ENCODE data around the gene IRF5. TPM values are rescaled to one million over a fixed set of nuclear protein-coding genes. Genes with fewer than 3 reads are reported as not detected.

The IRF5 gene
- total and polyA plus RNA-seq, 10 of the 15 experiments (the other 5 are each of a cell fraction or from before 2014, with no cell fraction given), result 5.4 to 90.3 (median 61.7) TPM

- H2AFZ ChIP-seq (ENCODE audit: control insufficient read depth, low read depth, low read length), result no peak overlapping the region
- ChIA-PET CTCF (interaction anchor here (0.6 to 1.6 kb wide), 5 partner anchors 9 to 306 kb away, joined by 3 to 5 read pairs (median 3); no protein-coding TSS in a partner anchor), SMC1A (ENCODE audit: uncharacterized antibody, unreplicated experiment) (no interaction called here), POLR2A (interaction anchor here (1.6 kb wide), 1 partner anchor 8 kb away, joined by 6 read pairs; no protein-coding TSS in a partner anchor), RAD21 (ENCODE audit: unreplicated experiment) (interaction anchor here (1.2 to 1.4 kb wide), 2 partner anchors 14 to 24 kb away, joined by 4 read pairs; no protein-coding TSS in a partner anchor)
- H3K9ac ChIP-seq (ENCODE audit: control insufficient read depth, insufficient read depth, low read length), result no peak overlapping the region
- DNase-seq (ENCODE audit: low read depth, low spot score) (no peak), FAIRE-seq (no peak), ATAC-seq (no peak)
- H3K27me3 ChIP-seq (replicated peaks in 1 of 2; ENCODE audit: control insufficient read depth in 2 of 2, insufficient read depth in 2 of 2, low read length in 1 of 2), result no peaks in the 10 kb centered on the region
- no peaks in the 10 kb centered on the region for H3K4me1 ChIP-seq (ENCODE audit: control insufficient read depth, insufficient read depth, low read length)
- H3K9me3 ChIP-seq (replicated peaks; ENCODE audit: control insufficient read depth, insufficient read depth, low read length), result no peaks in the 10 kb centered on the region
- WGBS (ENCODE audit: insufficient coverage, insufficient replicate concordance, low lambda C conversion rate, missing lambda C conversion rate), result 68% methylated on average over 8 of the region's 8 CpGs
- intact Hi-C loops (cut with micrococcal nuclease; ENCODE audit: unreplicated experiment), result no loop called here
- H3K4me2 ChIP-seq (ENCODE audit: control insufficient read depth, insufficient read depth), result no peak overlapping the region
- no peaks in the 10 kb centered on the region for H3K36me3 ChIP-seq (ENCODE audit: control insufficient read depth in 2 of 2, insufficient read depth in 2 of 2, low read length in 1 of 2)
- no peak for TF ChIP-seq ZNF207 (IDR thresholded peaks at IDR 0.05; ENCODE audit: borderline replicate concordance)
- H3K27ac ChIP-seq (ENCODE audit: control insufficient read depth, insufficient read depth), result no peak overlapping the region
- in situ Hi-C loops (cut with MboI), result no loop called here
- H3K4me3 ChIP-seq, result no peak overlapping the region
- H4K20me1 ChIP-seq (ENCODE audit: control insufficient read depth, insufficient read depth), result no peaks in the 10 kb centered on the region
- H3K79me2 ChIP-seq (ENCODE audit: control insufficient read depth, insufficient read depth, low read length), result no peaks in the 10 kb centered on the region
- BruUV-seq (replicated peaks), result no TSS peak
Measured at GRCh38 chr7:128924707-128925588, 12.8 kb upstream of the IRF5 start.

DNA sequence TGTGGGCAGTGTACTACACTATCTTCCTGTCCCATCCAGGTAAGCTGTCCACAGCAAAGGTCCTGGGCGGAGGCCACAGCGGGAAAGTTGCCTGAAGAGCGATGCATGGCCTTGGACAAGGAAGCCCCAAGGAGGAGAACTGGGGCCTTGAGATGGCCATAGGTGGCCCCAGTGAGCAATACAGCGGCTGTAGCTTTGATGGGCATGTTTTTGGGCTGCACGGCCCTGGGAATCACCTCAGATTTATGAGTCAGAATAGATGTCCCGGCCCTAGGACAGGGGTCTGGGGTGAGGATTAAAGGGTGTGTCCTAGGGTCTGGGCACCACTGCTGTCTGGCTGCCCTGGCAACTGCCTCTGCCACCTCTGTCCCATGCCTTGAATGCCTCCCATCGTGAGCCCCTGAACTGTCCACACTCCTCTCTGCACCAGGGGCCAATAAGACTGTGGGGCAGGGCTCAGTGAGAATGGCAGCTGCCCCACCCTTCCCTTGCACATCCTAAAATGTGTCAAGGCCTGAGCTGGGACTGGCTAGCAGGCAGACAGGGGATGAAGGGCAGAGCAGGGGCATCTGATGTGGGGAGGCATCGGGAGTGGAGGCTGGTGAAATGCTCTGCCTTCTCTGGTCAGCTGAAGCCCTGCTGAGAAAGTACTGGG lies 9.4 kb upstream of the IRF5 start:
- H3K9me3 ChIP-seq (replicated peaks; ENCODE audit: control insufficient read depth, insufficient read depth, low read length), result no peaks in the 10 kb centered on the region
- no TSS peak for BruUV-seq (replicated peaks)
- H3K4me2 ChIP-seq (ENCODE audit: control insufficient read depth, insufficient read depth), result no peak overlapping the region
- ATAC-seq (no peak), DNase-seq (ENCODE audit: low read depth, low spot score) (no peak), FAIRE-seq (no peak)
- H3K9ac ChIP-seq (ENCODE audit: control insufficient read depth, insufficient read depth, low read length), result no peak overlapping the region
- H4K20me1 ChIP-seq (ENCODE audit: control insufficient read depth, insufficient read depth), result no peaks in the 10 kb centered on the region
- CTCF ChIA-PET, result interaction anchor here (1.9 kb wide), 1 partner anchor 163 kb away, joined by 5 read pairs; no protein-coding TSS in a partner anchor
- no peaks in the 10 kb centered on the region for H3K27me3 ChIP-seq (replicated peaks in 1 of 2; ENCODE audit: control insufficient read depth in 2 of 2, insufficient read depth in 2 of 2, low read length in 1 of 2)
- H3K79me2 ChIP-seq (ENCODE audit: control insufficient read depth, insufficient read depth, low read length), result peaks cover 7% of the 10 kb centered on the region
- H3K27ac ChIP-seq (ENCODE audit: control insufficient read depth, insufficient read depth), result no peak overlapping the region
- no peak overlapping the region for H2AFZ ChIP-seq (ENCODE audit: control insufficient read depth, low read depth, low read length)
- no peaks in the 10 kb centered on the region for H3K36me3 ChIP-seq (ENCODE audit: control insufficient read depth in 2 of 2, insufficient read depth in 2 of 2, low read length in 1 of 2)
- intact Hi-C loops (cut with micrococcal nuclease; ENCODE audit: unreplicated experiment), result no loop called here
- H3K4me1 ChIP-seq (ENCODE audit: control insufficient read depth, insufficient read depth, low read length), result peaks cover 10% of the 10 kb centered on the region
- RAD21 ChIA-PET (ENCODE audit: unreplicated experiment), result no interaction called here
- TF ChIP-seq IKZF1 (conservative IDR thresholded peaks at IDR 0.05) (no peak), CTCF (IDR thresholded peaks at IDR 0.05 in 2 of 3, conservative IDR thresholded peaks at IDR 0.05 in 1 of 3; ENCODE audit: control insufficient read depth in 2 of 3, extremely low read depth in 1 of 3, insufficient read depth in 1 of 3, low read depth in 3 of 3, low read length in 3 of 3) (0 out of 6 replicates have a peak, but pooled peaks of 1 of the 3 experiments have one; percentile 11)
- H3K4me3 ChIP-seq, result no peak overlapping the region
- in situ Hi-C loops (cut with MboI), result no loop called here
- SMC1A ChIA-PET (ENCODE audit: uncharacterized antibody, unreplicated experiment), result interaction anchor here (1.0 kb wide), 1 partner anchor 136 kb away, joined by 3 read pairs; no protein-coding TSS in a partner anchor
- POLR2A ChIA-PET, result interaction anchor here (0.5 kb wide), 1 partner anchor 15 kb away, joined by 7 read pairs; no protein-coding TSS in a partner anchor
- WGBS (ENCODE audit: insufficient coverage, insufficient replicate concordance, low lambda C conversion rate, missing lambda C conversion rate), result 95% methylated on average over 8 of the region's 8 CpGs
